NCI-H526 (cell line): ENCODE measurements around the gene ID3.

Experiments
- DNase-seq, 2 experiments: peaks; one replicate each; lab custom pipeline; 2025; lab: John Stamatoyannopoulos, UW

ID3 gene

GRCh38 chr1:23565776-23566175 is 6.5 kb upstream of the ID3 start:
- no peak for DNase-seq

DNA sequence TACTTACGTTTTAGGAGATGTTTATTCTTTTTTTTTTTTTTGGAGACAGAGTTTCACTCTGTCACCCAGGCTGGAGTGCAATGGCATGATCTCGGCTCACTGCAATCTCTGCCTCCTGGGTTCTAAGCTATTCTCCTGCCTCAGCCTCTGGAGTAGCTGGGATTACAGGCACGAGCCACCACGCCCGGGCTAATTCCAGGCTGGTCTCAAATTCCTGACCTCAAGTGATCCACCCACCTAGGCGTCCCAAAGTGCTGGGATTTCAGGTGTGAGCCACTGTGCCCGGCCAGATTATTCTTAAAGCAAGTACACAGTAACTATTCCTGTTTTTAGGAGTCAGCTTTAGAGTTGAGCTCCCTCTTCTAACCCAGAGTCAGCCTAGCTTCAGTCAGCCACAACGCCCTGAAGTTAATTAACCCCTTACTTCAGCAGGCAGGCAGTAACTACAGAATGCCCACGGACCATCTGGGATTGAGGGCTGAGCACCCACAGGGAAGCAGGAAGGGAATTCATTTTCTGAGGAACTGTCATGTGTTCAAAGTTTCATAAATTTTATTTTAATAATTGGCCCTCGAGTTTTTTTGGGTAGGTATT is 5.3 kb upstream of the ID3 start:
- no peak for DNase-seq

DNA sequence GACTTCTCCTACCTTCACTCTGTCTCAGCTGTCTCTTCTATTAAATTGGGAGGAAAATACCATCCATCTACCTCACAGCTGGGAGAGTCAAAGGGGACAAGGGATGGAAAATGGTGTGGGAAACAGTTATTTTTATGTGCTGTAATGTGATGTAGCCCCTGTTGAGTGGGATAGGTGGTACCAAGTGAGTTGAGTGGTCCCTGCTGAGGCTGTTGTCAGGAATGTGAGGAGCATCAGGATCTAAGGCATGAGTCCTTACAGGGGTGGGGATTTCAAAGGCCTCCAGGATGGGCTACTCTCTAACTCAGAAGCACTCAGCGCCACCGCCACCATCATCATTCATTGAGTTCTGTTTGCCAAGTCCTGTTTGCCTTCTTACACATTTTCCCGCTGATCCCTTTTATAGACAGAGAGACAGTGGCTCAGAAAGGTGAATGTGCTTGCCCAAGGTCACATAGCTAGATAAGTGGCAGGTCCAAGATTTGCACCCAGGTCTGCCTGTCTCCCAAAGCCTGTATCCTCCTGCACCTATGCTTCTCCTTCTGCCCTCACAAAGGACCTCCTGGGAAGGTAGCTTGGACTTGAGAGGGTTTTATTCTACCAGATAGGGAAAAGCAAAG is 4.6 kb upstream of the ID3 start:
- DNase-seq: no peak

DNA sequence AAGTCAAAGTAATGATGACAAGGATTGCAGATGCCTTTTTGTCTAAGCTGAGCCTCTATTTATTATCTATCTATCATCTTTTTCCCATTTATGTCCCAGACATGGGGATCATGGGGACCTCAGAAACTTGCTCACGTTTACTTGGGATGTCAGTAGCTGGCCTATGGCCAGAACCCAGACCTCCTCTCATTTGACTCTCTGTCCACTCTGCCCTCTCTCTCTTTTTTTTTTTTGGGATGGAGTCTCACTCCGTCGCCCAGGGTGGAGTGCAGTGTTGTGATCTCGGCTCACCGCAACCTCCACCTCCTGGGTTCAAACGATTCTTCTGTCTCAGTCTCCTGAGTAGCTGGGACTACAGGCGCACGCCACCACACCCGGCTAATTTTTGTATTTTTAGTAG is 3.7 kb upstream of the ID3 start:
- DNase-seq: no peak

DNA sequence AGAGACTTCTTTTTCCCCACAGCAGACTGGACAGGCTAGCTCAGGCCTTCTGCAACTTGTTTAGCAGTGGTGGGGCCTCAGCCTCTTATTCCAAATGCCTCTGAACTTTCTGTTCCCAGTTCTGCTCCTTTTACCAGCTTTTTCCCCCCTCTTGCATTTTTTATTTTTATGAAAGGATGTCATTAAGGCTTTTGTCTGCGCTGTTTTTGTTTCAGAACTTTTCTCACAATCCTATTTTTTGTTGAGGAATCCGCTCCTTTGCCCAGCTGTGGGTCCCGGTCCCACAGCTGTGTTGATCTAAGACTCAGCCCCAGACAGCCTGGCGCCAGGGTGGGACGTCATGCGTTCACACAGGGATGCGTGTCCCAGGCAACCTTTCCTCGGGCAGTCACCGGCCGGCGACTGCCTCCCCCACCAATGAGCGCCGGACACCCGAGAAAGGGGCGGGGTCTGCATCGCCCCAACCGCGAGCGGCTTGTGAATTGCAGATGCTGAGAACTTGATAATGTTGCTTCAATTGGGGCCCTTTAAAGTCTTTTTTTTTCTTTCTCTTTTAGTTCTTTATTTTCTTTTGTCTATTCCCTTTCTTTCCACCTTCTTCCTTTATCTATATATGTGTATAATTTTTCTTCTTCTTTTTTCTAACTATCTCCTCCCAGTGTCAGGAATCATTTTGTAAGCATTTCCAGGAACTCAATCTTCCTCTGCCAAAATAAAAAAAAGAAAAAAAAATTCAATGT is 3.0 kb upstream of the ID3 start:
- DNase-seq: peak; percentile 96 to 99

- DNase-seq: peak in 1 of 2 experiments; percentile 41
These were observed 2.5 kb upstream of the ID3 start for GRCh38 chr1:23561813-23562100.

- DNase-seq: no peak
These were observed 1.9 kb upstream of the ID3 start for GRCh38 chr1:23561076-23561812.

GRCh38 chr1:23559985-23560741 is 862 bp upstream of the ID3 start:
- DNase-seq: no peak

DNA sequence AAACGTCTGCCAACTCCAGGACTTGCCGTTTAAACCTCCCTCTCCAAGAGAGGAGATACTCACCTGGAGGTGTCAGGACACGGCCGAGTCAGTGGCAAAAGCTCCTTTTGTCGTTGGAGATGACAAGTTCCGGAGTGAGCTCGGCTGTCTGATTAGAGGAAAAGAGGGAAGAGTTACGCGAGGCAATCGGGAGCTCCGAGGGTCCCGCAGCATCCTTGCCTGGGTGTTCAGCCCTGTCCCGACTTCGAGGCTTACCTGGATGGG is 497 bp downstream of the ID3 start:
- DNase-seq: no peak

GRCh38 chr1:23558140-23558871 is 995 bp downstream of the ID3 start:
- peak; percentile 33 to 75 for DNase-seq

DNA sequence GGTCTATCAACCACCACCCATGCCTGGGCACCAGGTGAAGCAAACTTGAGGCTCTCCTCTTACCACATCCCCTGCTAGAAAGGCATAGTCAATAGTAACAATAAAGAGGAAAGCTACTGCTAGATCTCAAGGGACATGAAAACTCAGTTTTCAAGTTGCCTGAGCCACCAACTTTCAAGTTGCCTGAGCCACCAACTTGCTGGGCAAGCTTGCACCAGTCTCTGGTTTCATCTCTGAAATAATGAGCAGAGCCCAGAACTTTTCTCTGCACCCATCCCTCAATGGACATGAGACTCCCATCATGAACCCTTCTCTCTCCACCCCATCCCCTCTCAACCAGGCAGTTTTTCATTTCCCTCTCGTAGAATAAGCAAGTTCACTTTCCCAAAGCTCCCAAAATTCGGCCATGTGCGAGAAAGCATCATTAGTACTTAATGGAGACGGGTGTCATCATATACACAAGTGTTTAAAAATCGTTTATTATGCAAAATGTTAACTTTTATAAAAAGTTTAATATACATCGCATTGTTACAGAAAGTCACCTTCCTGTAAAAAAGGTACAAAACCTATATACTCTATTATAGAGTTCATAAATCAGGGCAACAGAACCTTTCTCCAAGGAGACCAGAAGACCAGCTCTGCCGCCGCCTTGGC is 1.7 kb downstream of the ID3 start:
- DNase-seq: no peak

GRCh38 chr1:23556635-23557470 is 2.4 kb downstream of the ID3 start:
- DNase-seq: no peak

DNA sequence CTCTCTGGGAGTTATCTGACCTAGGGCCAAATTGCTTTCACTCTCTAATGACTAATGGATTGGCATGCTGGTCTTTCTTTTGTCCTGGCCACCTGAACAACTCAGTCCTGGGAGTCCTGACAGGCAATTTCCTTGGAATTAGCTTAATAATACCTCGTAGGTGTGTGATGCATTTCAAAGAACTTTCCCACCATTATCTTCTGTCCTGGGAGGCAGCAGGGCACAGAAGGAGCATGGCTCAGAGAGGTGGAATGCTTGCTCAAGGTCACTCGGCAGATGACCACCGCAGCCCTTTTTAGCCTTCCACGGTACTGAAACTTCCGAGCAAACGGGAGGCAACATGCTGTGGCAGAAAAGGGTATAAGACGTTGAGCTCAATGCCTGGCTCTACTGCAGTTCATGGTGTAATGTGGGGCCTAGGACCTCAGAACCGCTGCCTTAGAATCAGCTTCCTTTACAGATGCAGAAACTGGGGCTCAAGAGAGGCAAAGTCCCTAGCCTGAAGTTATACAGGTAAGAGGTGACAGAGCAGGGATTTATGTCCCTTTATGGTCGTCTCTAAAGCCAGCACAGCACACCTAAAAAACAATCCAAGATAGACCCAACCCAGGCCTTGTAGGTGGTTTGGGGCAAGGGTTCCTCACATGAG is 3.2 kb downstream of the ID3 start:
- peak in 1 of 2 experiments; percentile 29 for DNase-seq

- DNase-seq: no peak
These were observed 3.9 kb downstream of the ID3 start for GRCh38 chr1:23555270-23555985.

DNA sequence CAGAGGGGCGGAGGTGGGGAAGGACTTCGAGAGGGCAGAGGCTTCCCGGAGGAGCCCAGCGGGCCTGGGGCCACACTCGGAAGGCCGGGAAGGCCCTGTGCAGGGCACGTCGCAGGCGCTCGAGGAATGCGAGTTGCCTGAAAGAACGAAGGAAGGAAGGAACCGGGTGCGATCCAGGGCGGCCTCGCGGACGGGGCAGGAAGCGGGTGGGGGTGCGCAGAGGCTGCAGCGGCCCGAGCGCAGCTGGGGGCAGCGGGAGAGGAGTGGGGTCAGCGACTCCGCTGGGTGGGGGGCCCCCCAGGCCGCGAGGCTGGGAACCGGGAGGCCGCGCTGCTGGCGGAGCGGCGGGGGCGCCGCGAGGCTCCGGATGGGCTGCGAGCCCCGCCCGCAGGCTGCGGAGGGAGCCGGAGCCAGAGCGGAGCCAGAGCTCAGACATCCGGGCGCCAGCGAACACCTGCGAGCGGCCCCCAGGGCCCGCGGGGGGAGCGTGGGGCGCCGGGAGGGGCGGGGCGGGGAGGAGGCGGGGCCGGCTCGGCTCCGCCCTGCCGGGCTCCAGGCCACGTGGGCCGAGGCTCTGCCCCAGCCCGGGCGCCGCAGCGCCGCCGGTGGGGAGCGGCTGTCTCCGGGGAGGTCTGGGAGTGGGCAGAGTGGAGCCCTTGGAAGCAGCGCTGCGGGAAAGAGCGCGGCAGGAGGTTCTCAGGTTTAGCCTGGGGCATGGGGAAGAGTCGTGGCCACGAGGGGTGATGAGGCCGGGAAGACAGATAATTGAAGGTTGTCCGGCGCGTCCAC is 4.6 kb downstream of the ID3 start:
- peak; percentile 84 to 96 for DNase-seq

- DNase-seq: no peak
These were observed 5.2 kb downstream of the ID3 start for GRCh38 chr1:23554127-23554480.

GRCh38 chr1:23553231-23554126 is 5.8 kb downstream of the ID3 start:
- DNase-seq: no peak
